ENCODE results near the gene HLA-DRB5. TPM values are rescaled to one million over a fixed set of nuclear protein-coding genes. Genes with fewer than 3 reads are reported as not detected.

The HLA-DRB5 gene
- total RNA-seq, 4 donors from 2014 or later, result 0.93 to 50.6 (median 7.4) TPM; not detected in 1

DNA sequence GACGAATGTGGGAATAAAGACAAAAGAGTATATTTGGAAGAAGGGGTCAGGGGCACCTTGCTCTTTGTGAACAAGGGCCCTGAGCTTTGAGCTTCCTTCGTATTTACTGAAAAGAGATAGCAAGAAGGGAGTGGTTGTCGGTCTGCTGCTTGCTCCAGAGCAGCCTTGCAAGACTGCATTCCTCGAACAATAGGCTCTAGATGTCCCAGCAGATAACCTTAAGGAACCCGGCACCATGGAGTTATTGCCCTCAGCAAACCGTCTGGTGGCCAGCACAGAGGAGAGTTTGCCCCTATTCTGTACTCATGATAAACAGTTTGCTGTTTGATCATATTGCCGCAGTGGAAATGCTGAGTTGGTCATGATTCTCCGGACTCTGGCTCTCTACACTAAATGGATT is 36.9 kb upstream of the HLA-DRB5 start:
- Histone ChIP-seq H3K4me3 (no peak overlapping the region), H3K36me3 (no peaks in the 10 kb centered on the region), H3K4me1 (no peaks in the 10 kb centered on the region), H3K27ac (no peak overlapping the region), H3K27me3 (no peaks in the 10 kb centered on the region), H3K9me3 (no peaks in the 10 kb centered on the region)
- no peak for ATAC-seq
- no peak for TF ChIP-seq POLR2AphosphoS5 (IDR thresholded peaks at IDR 0.05)
- TF ChIP-seq, protein P1, sequence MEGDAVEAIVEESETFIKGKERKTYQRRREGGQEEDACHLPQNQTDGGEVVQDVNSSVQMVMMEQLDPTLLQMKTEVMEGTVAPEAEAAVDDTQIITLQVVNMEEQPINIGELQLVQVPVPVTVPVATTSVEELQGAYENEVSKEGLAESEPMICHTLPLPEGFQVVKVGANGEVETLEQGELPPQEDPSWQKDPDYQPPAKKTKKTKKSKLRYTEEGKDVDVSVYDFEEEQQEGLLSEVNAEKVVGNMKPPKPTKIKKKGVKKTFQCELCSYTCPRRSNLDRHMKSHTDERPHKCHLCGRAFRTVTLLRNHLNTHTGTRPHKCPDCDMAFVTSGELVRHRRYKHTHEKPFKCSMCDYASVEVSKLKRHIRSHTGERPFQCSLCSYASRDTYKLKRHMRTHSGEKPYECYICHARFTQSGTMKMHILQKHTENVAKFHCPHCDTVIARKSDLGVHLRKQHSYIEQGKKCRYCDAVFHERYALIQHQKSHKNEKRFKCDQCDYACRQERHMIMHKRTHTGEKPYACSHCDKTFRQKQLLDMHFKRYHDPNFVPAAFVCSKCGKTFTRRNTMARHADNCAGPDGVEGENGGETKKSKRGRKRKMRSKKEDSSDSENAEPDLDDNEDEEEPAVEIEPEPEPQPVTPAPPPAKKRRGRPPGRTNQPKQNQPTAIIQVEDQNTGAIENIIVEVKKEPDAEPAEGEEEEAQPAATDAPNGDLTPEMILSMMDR (IDR thresholded peaks at IDR 0.05), result no peak
- TF ChIP-seq POLR2A (IDR thresholded peaks at IDR 0.05), result no peak
- no CpG with 5 or more reads among the region's 8 CpGs for WGBS, 2 donors (ENCODE audit: low coverage in 1 of 2)

DNA sequence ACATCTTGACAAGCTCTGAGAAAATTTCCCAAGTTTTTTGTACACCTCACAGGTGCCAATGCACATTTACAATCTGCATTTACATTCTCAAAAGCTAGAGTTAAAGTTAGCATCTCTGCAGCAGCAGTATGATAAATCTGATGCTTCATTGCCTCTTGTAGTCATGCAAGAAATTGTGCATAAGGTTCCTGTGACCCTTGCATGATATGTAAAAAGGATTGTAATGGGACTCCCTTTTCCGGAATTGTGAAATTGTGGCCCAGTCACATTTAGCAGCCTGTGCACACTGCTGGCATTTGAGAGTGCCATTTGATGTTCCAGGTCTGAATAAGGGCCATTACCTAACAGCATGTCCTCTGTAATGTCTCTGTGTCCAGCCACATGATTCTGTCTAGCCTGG is 35.4 kb upstream of the HLA-DRB5 start:
- Histone ChIP-seq H3K4me3 (no peak overlapping the region), H3K36me3 (no peaks in the 10 kb centered on the region), H3K4me1 (no peaks in the 10 kb centered on the region), H3K27me3 (no peaks in the 10 kb centered on the region), H3K27ac (no peak overlapping the region), H3K9me3 (no peaks in the 10 kb centered on the region)
- no peak for ATAC-seq
- TF ChIP-seq, protein P1 (IDR thresholded peaks at IDR 0.05), result no peak
- TF ChIP-seq POLR2A (IDR thresholded peaks at IDR 0.05) (no peak), EP300 (IDR thresholded peaks at IDR 0.05) (no peak), POLR2AphosphoS5 (IDR thresholded peaks at IDR 0.05) (no peak)
- no CpG with 5 or more reads among the region's 1 CpG for WGBS, 2 donors (ENCODE audit: low coverage in 1 of 2)

DNA sequence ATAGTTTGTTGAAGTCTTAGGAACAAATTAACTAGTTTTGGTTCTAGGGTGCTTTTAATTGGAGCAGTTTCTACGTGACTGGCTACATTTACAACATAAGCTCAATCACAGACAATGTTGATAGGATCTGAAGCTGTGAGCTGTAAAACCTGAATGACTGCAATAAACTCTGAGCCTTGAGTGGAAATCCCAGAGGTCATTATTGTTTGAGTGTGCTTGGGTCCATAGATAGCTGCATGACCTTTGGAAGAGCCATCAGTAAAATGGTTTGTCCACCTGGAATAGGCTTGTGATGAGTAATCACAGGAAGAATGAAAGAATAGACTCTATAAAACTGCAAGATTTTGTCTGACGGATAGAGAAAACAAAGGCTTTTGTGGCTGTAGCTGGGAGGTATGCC is 32.9 kb upstream of the HLA-DRB5 start:
- ATAC-seq, result no peak
- WGBS, 2 donors (ENCODE audit: low coverage in 1 of 2), result 0% methylated on average over 1 of the region's 2 CpGs; no CpG with 5 or more reads in 1 of the 2 donors
- no peak for TF ChIP-seq POLR2AphosphoS5 (IDR thresholded peaks at IDR 0.05)
- TF ChIP-seq, protein P1 (IDR thresholded peaks at IDR 0.05), result no peak
- TF ChIP-seq POLR2A (IDR thresholded peaks at IDR 0.05), result no peak
- no peak for TF ChIP-seq EP300 (IDR thresholded peaks at IDR 0.05)
- no peaks in the 10 kb centered on the region for H3K9me3 ChIP-seq
- no peaks in the 10 kb centered on the region for H3K36me3 ChIP-seq
- H3K4me1 ChIP-seq, result no peaks in the 10 kb centered on the region
- H3K27me3 ChIP-seq, result no peaks in the 10 kb centered on the region
- H3K27ac ChIP-seq, result no peak overlapping the region
- H3K4me3 ChIP-seq, result no peak overlapping the region

DNA sequence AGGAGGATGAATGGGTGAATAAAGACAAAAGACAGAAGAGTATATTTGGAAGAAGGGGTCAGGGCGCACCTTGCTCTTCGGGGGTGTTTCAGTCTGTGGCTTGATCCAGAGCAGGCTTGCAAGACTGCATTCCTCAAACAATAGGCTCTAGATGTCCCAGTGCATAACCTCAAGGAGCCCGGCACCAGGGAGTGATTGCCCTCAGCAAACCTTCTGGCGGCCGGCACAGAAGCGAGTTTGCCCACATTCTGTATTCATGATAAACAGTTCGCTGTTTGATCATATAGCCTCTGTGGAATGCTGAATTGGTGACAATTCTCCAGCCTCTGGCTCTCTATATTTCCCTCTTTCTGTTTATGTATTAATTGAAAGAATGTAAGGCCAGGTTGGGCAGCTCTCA is 29.7 kb upstream of the HLA-DRB5 start:
- Histone ChIP-seq H3K27me3 (no peaks in the 10 kb centered on the region), H3K4me3 (no peak overlapping the region), H3K4me1 (no peaks in the 10 kb centered on the region), H3K36me3 (no peaks in the 10 kb centered on the region), H3K27ac (no peak overlapping the region), H3K9me3 (no peaks in the 10 kb centered on the region)
- no peak for ATAC-seq
- WGBS, 2 donors (ENCODE audit: low coverage in 1 of 2), result no CpG with 5 or more reads among the region's 7 CpGs
- TF ChIP-seq POLR2AphosphoS5 (IDR thresholded peaks at IDR 0.05) (no peak), EP300 (IDR thresholded peaks at IDR 0.05) (no peak), POLR2A (IDR thresholded peaks at IDR 0.05) (no peak)
- TF ChIP-seq, protein P1 (IDR thresholded peaks at IDR 0.05), result no peak

DNA sequence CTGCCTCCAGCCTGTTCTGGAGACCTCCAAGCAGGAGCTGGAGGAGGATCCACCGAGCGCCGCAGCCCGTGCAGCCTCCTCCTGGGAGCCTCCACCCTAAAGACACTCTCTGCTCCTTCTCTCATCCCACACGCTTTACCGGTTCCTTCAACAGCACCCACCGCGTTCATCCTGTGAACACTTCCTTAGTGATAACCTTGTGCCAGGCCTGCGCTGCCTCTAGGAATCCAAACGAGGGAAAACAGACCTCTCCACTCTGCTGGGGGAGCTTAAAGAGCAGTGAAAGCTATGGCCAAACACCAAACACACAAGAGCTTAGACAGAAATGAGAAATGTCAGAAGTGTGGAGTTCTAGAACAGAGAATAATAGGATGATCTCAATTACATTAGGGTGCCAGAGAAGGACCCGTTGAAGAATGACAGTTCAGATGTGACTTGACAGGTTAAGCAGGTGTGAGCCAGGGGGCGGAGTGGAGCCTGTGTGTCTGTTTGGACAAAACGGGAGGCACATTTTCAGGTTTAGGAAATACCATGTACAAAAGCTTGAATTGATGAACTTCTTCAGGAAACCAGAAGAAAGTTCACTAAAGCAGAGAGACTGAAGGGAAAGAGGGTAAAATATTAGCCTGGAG is 28.5 kb upstream of the HLA-DRB5 start:
- Histone ChIP-seq H3K36me3 (no peaks in the 10 kb centered on the region), H3K4me1 (no peaks in the 10 kb centered on the region), H3K27ac (no peak overlapping the region), H3K9me3 (no peaks in the 10 kb centered on the region), H3K4me3 (no peak overlapping the region), H3K27me3 (no peaks in the 10 kb centered on the region)
- ATAC-seq, result no peak
- WGBS, 2 donors (ENCODE audit: low coverage in 1 of 2), result 3 to 13% methylated on average over 3 to 4 of the region's 13 CpGs
- TF ChIP-seq EP300 (IDR thresholded peaks at IDR 0.05) (no peak), POLR2AphosphoS5 (IDR thresholded peaks at IDR 0.05) (no peak), POLR2A (IDR thresholded peaks at IDR 0.05) (no peak)
- TF ChIP-seq, protein P1 (IDR thresholded peaks at IDR 0.05), result no peak

Measured in gastroesophageal sphincter (tissue), 4 donors.